Endothelial cell of umbilical vein (primary cell): ENCODE results near the gene SYCP1. TPM values are rescaled to one million over a fixed set of nuclear protein-coding genes. Genes with fewer than 3 reads are reported as not detected.

ENCODE experiments used
- BruUV-seq: library from RNA; stranded (reverse); fragments of 400-500 nt; replicated peaks from 2 replicates; lab custom pipeline; 2021; lab: Mats Ljungman, UMichigan
- CTCF ChIA-PET: fragments of 300-600, 350-600 bp; sonication (Branson Sonifier 250); formaldehyde crosslinking; loops from one replicate; lab custom pipeline; 2021; ENCODE audit warnings: antibody characterized with exemption, inconsistent platforms; lab: Charles Lee
- POLR2A ChIA-PET: fragments of 300-600, 350-600 bp; sonication (Branson Sonifier 250); formaldehyde crosslinking; loops from one replicate; lab custom pipeline; 2021; ENCODE audit warnings: antibody characterized with exemption, inconsistent platforms; lab: Charles Lee
- DNase-seq: peaks from one replicate; pipeline ENCODE4 v3.0.0-alpha.2; 2011; ENCODE audit warnings: low read depth, low spot score
- FAIRE-seq: peaks from 2 replicates; lab custom pipeline; 2011; peaks lifted over from hg19 to GRCh38; lab: Jason Lieb, UNC
- H2AFZ ChIP-seq: 2 replicates; pipeline ENCODE4 v1.6.0; 2012; ENCODE audit warnings: low read depth, low read length, control low read depth, inconsistent platforms
- H3K27ac ChIP-seq: 2 replicates; pipeline ENCODE4 v1.5.1; 2011; ENCODE audit warnings: low read depth, mild to moderate bottlenecking, control low read depth, low read length, moderate library complexity; ENCODE audit not compliant: insufficient read depth
- H3K27me3 ChIP-seq, 2 experiments: 2 replicates each; pipeline versions ENCODE4 v1.6.0 to v1.6.1; 2011; ENCODE audit warnings: low read length in 2 of 2, mixed read lengths in 1 of 2; ENCODE audit not compliant: control insufficient read depth in 2 of 2, insufficient read depth in 2 of 2
- H3K36me3 ChIP-seq, 2 experiments: 2 replicates in 1 of 2; 3 replicates in 1 of 2; pipeline ENCODE4 v1.5.1; 2011; ENCODE audit warnings: low read length in 2 of 2, mild to moderate bottlenecking in 1 of 2, moderate library complexity in 1 of 2; ENCODE audit not compliant: control insufficient read depth in 2 of 2, insufficient read depth in 2 of 2; ENCODE audit errors: extremely low read depth in 1 of 2
- H3K4me1 ChIP-seq: 3 replicates; pipeline ENCODE4 v1.5.1; 2011; ENCODE audit warnings: mild to moderate bottlenecking, low read length; ENCODE audit not compliant: control insufficient read depth, insufficient read depth; ENCODE audit errors: extremely low read depth
- H3K4me2 ChIP-seq: 2 replicates; pipeline ENCODE4 v1.6.1; 2011; ENCODE audit warnings: low read length, control low read depth, mixed read lengths; ENCODE audit not compliant: insufficient read depth
- H3K4me3 ChIP-seq, 3 experiments: fragments of 200-600 bp in 1 of 3; sonication (generic), shearing (Covaris generic) in 1 of 3; replicated peaks in 1 of 3; 2 replicates each; pipeline ENCODE4 v1.5.1; 2011 to 2016; ENCODE audit warnings: control low read depth in 3 of 3, low read length in 3 of 3, mild to moderate bottlenecking in 2 of 3, inconsistent platforms in 1 of 3, low read depth in 1 of 3, moderate library complexity in 1 of 3; ENCODE audit not compliant: insufficient read depth in 1 of 3
- H3K79me2 ChIP-seq: 2 replicates; pipeline ENCODE4 v1.6.0; 2012; ENCODE audit warnings: low read length, inconsistent platforms; ENCODE audit not compliant: control insufficient read depth, insufficient read depth
- H3K9ac ChIP-seq: replicated peaks from 2 replicates; pipeline ENCODE3; 2011; ENCODE audit warnings: low read length, control low read depth; ENCODE audit not compliant: insufficient read depth; ENCODE audit errors: extremely low read depth
- H3K9me1 ChIP-seq: replicated peaks from 3 replicates; pipeline ENCODE4 v1.6.0; 2011; ENCODE audit warnings: mild to moderate bottlenecking, low read length; ENCODE audit not compliant: control insufficient read depth, insufficient read depth; ENCODE audit errors: extremely low read depth
- H3K9me3 ChIP-seq: replicated peaks from 2 replicates; pipeline ENCODE4 v1.5.1; 2012; ENCODE audit warnings: low read length, inconsistent platforms; ENCODE audit not compliant: control insufficient read depth, insufficient read depth
- H4K20me1 ChIP-seq: replicated peaks from 2 replicates; pipeline ENCODE3; 2011; ENCODE audit warnings: mild to moderate bottlenecking, low read length; ENCODE audit not compliant: control insufficient read depth, insufficient read depth; ENCODE audit errors: extremely low read depth
- CTCF ChIP-seq, 2 donors: IDR thresholded peaks; 1 replicate in 1 of 2; 2 replicates in 1 of 2; pipeline ENCODE4 v1.5.1; 2011; ENCODE audit warnings: low read length in 2 of 2, mild to moderate bottlenecking in 2 of 2, moderate library complexity in 2 of 2, control low read depth in 1 of 2, inconsistent platforms in 1 of 2, low read depth in 1 of 2; ENCODE audit not compliant: insufficient read depth in 1 of 2; ENCODE audit errors: extremely low read depth in 1 of 2
- EZH2 ChIP-seq: IDR thresholded peaks from 2 replicates; pipeline ENCODE4 v1.6.1; 2012; ENCODE audit warnings: borderline replicate concordance, low read depth, mild to moderate bottlenecking, moderate library complexity, low read length, inconsistent platforms; ENCODE audit not compliant: severe bottlenecking
- FOS ChIP-seq: IDR thresholded peaks from 2 replicates; pipeline ENCODE4 v1.6.1; 2011; ENCODE audit warnings: mild to moderate bottlenecking, low read length, moderate library complexity, borderline replicate concordance; ENCODE audit not compliant: insufficient read depth
- GATA2 ChIP-seq: IDR thresholded peaks from 2 replicates; pipeline ENCODE4 v1.7.0; 2011; ENCODE audit warnings: low read depth, mild to moderate bottlenecking, moderate library complexity, mixed read lengths, low read length; ENCODE audit not compliant: insufficient read length, insufficient read depth
- JUN ChIP-seq: IDR thresholded peaks from 2 replicates; pipeline ENCODE4 v1.6.1; 2011; ENCODE audit warnings: borderline replicate concordance, low read depth; ENCODE audit not compliant: insufficient read length, insufficient read depth
- MAX ChIP-seq: IDR thresholded peaks from 2 replicates; pipeline ENCODE4 v1.6.1; 2011; ENCODE audit not compliant: insufficient read depth, insufficient read length
- POLR2A ChIP-seq: IDR thresholded peaks from 2 replicates; pipeline ENCODE4 v1.6.1; 2012; ENCODE audit warnings: low read depth, mild to moderate bottlenecking, control low read depth, low read length
- POLR2AphosphoS5 ChIP-seq: IDR thresholded peaks from 2 replicates; pipeline ENCODE4 v1.6.1; 2012; ENCODE audit warnings: low read depth, mild to moderate bottlenecking, control low read depth, low read length, moderate library complexity; ENCODE audit not compliant: insufficient read depth
- dilution Hi-C: fragments of 300-500 bp; cut with MboI; formaldehyde crosslinking; loops from one replicate; pipeline ENCODE4 v1.15.0; 2019; ENCODE audit warnings: low sequenced_read_pairs; ENCODE audit not compliant: extremely low pct_ligation_motif_present
- intact Hi-C: fragments of 100-400 bp; cut with micrococcal nuclease; formaldehyde crosslinking; loops from one replicate; pipeline ENCODE4 v1.10.0; 2022
- polyA plus RNA-seq, 4 experiments: library from polyadenylated mRNA; depleted of rRNA in 3 of 4; stranded (reverse) in 3 of 4; unstranded in 1 of 4; fragments of >200 nt; gene quantifications; 2 replicates each; pipeline versions ENCODE4 v1.2.1 to v1.2.3, GENCODE V29; 2011 to 2012; ENCODE audit warnings: missing spikeins in 1 of 4
- total RNA-seq: library from RNA; stranded (reverse); gene quantifications from 2 replicates; pipeline ENCODE4 v1.2.3, GENCODE V29; 2021

SYCP1 gene
- total and polyA plus RNA-seq, 2 donors (not counting 3 experiments of a cell fraction or from before 2014, with no cell fraction given) = not detected

- H3K4me1 ChIP-seq = no peaks in the 10 kb centered on the region
- no peaks in the 10 kb centered on the region for H3K9me3 ChIP-seq
- DNase-seq (no peak), FAIRE-seq (no peak)
- POLR2A ChIA-PET = no interaction called here
- CTCF ChIA-PET = no interaction called here
- no peak overlapping the region for H3K27ac ChIP-seq
- intact Hi-C loops (no loop called here), dilution Hi-C loops (no loop called here)
- no peak overlapping the region for H3K9ac ChIP-seq
- H2AFZ ChIP-seq = no peak overlapping the region
- H3K36me3 ChIP-seq = no peaks in the 10 kb centered on the region
- TF ChIP-seq GATA2 (no peak), MAX (no peak), POLR2A (no peak), CTCF (IDR thresholded peaks at IDR 0.05; ENCODE audit: extremely low read depth in 1 of 2, insufficient read depth in 1 of 2, low read depth in 1 of 2, low read length in 2 of 2) (no peak), POLR2AphosphoS5 (no peak), FOS (no peak), EZH2 (no peak), JUN (no peak)
- no peaks in the 10 kb centered on the region for H4K20me1 ChIP-seq
- no peak overlapping the region for H3K4me3 ChIP-seq
- H3K79me2 ChIP-seq = no peaks in the 10 kb centered on the region
- H3K27me3 ChIP-seq = no peaks in the 10 kb centered on the region
- no TSS peak for BruUV-seq
- H3K9me1 ChIP-seq = no peaks in the 10 kb centered on the region
- H3K4me2 ChIP-seq = no peak overlapping the region
These were observed 151.5 kb downstream of the SYCP1 start for GRCh38 chr1:115006191-115006590.
